ENCODE measurements around the gene DUT. TPM values are rescaled to one million over a fixed set of nuclear protein-coding genes. Genes with fewer than 3 reads are reported as not detected.
"Not testable (repeated sequence)": the region's sequence is repeated elsewhere in the genome, so short reads cannot be mapped to it uniquely, and the experiment has no call there.

Gene DUT
- total RNA-seq, 8 experiments from 2014 or later = 38.3 to 90.9 (median 55.9) TPM

DNA sequence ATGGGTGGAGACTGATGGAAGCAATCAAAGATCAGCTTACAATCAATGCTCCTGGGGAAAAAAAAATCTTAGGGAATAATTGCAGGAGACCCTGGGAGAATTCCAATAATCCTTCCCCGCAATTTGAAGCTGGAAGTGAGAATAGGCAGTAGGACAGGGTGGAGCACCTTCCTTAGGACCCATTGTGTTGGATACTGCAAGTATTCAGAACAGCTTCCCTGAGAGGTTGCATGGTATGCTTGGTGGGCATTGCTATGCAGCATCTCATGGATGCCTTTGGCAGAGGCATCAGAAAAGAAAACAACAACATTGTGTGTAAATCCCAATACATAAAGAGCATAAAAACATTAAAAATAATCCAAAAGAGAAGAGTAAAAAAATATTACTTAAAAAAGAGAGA lies 24.6 kb upstream of the DUT start:
- Histone ChIP-seq H3K27ac (no peak overlapping the region), H3K4me3 (no peak overlapping the region), H3K4me1 (replicated peaks in 1 of 2) (no peaks in the 10 kb centered on the region)
- no peak for ATAC-seq (replicated peaks in 6 of 8)
- WGBS, 10 experiments = 40 to 100% (median 82%) methylated on average over 1 of the region's 1 CpG; no CpG with 5 or more reads in 2 of the 10 experiments
- in situ Hi-C loops (cut with MboI; ENCODE audit: low pct_unique_long_range_greater_than_20kb in 2 of 9, low sequenced_read_pairs in 9 of 9, unreplicated experiment in 9 of 9) = no loop called here

DNA sequence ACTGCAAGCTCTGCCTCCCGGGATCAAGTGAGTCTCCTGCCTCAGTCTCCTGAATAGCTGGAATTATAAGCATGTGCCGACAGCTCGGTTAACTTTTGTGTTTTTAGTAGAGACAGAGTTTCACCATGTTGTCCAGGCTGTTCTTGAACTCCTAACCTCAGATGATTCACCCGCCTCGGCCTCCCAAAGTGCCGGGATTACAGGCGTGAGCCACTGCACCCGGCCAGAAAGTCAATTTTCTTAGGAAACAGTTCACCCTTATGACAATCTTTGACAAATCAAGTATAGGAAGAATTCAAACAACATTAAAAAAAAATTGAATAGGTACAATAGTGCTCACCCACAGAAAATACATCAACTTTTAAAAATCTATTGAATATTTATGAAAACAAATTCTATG lies 23.6 kb upstream of the DUT start:
- H3K4me3 ChIP-seq = no peak overlapping the region
- H3K4me1 ChIP-seq (replicated peaks in 1 of 2) = no peaks in the 10 kb centered on the region
- 35 to 100% (median 90%) methylated on average over 1 to 8 of the region's 8 CpGs; no CpG with 5 or more reads in 3 of the 10 experiments for WGBS, 10 experiments
- ATAC-seq (replicated peaks in 6 of 8) = no peak
- H3K27ac ChIP-seq = no peak overlapping the region
- in situ Hi-C loops (cut with MboI; ENCODE audit: low pct_unique_long_range_greater_than_20kb in 2 of 9, low sequenced_read_pairs in 9 of 9, unreplicated experiment in 9 of 9) = no loop called here

DNA sequence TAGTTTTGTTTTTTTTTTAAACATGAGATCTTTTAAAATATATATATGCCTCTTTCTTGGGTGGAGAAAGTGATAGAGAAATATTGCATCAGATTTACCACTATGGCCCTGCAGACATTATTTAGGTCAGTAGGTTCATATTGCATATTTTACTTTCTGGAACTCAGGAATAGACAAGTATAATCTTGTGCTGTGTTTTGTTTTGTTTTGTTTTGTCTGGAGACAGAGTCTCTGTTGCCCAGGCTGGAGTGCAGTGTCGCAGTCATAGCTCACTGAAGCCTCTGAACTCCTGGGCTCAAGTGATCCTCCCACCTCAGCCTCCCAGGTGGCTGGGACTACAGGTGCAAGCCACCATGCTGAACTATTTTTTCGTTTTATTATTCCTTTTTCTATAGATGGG lies 21.5 kb upstream of the DUT start:
- Histone ChIP-seq H3K27ac (no peak overlapping the region), H3K4me1 (replicated peaks in 1 of 2) (no peaks in the 10 kb centered on the region), H3K4me3 (no peak overlapping the region)
- 0 to 90% (median 43%) methylated on average over 1 to 2 of the region's 2 CpGs; no CpG with 5 or more reads in 3 of the 10 experiments for whole genome bisulfite sequencing, 10 experiments
- in situ Hi-C loops (cut with MboI; ENCODE audit: low pct_unique_long_range_greater_than_20kb in 2 of 9, low sequenced_read_pairs in 9 of 9, unreplicated experiment in 9 of 9) = no loop called here
- ATAC-seq (replicated peaks in 6 of 8) = no peak

DNA sequence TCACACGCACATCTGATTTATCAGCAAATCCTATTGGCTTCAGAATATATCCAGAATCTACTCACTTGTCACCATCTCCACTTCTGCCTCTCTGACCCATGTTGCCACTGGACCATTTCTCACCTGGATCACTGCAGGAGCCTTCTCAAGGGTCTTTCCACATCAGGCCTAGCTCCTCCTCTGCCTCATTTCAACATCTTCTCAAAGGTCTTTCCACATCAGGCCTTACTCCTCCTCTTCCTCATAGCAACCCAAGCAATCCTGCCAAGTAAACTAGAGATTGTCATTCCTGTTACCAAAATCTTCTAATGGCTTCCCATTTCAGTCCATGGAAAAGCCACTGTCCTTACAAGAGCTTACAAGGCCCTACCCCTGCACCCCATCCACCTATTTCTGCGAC lies 18.0 kb upstream of the DUT start:
- Histone ChIP-seq H3K4me1 (replicated peaks in 1 of 2) (no peaks in the 10 kb centered on the region), H3K27ac (no peak overlapping the region), H3K4me3 (no peak overlapping the region)
- in situ Hi-C loops (cut with MboI; ENCODE audit: low pct_unique_long_range_greater_than_20kb in 2 of 9, low sequenced_read_pairs in 9 of 9, unreplicated experiment in 9 of 9) = no loop called here
- 56 to 100% (median 100%) methylated on average over 1 to 2 of the region's 2 CpGs; no CpG with 5 or more reads in 3 of the 10 experiments for WGBS, 10 experiments
- no peak for ATAC-seq (replicated peaks in 6 of 8)

DNA sequence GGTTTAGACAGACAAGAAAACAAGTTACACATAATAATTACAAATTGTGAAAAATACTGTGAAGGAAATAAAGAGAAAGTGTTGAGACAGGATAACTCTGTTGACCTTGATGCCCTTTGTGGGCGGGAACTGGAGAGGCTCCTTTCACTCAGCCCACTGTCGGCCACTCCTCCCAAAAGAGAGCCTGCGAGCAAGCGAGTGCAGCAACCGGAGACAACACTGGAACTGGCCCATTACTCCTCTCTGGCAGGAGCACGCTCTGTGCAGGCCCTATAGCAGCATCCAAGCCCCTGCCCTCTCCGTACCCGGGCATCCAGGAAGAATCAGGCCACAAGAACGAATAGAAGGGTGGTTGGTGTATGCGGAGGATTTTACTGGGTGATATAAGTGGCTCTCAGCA lies 16.2 kb upstream of the DUT start:
- Histone ChIP-seq H3K4me3 (no peak overlapping the region), H3K27ac (no peak overlapping the region), H3K4me1 (replicated peaks in 1 of 2) (peaks cover 0 to 3% of the 10 kb centered on the region in 2 donors)
- peak in 3 of 8 experiments; percentile 33 to 52 (median 47) for ATAC-seq (replicated peaks in 6 of 8)
- in situ Hi-C loops (cut with MboI; ENCODE audit: low pct_unique_long_range_greater_than_20kb in 2 of 9, low sequenced_read_pairs in 9 of 9, unreplicated experiment in 9 of 9) = no loop called here
- WGBS, 10 experiments = 47 to 100% (median 73%) methylated on average over 2 to 9 of the region's 10 CpGs; no CpG with 5 or more reads in 3 of the 10 experiments

DNA sequence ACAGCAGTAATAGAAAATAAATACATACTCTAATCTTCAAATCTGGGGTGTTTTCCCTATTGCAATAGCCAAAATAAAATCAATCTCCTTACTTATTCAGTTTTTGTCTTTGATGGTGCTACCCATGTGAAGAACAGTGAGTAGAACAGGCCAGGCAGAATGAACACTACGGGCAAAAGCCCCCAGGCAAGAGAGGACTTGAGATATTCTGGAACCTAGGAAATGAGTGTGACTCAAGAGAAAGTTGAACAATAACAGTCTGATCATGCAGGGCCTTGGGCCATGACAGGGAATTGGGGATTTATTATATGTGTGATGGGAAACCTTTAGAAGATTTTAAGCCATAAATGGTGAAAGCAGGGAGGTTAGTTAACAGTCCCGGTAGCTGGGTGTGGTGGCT lies 14.0 kb upstream of the DUT start:
- Histone ChIP-seq H3K4me1 (replicated peaks in 1 of 2) (peaks cover 0 to 3% of the 10 kb centered on the region in 2 donors), H3K27ac (no peak overlapping the region), H3K4me3 (no peak overlapping the region)
- WGBS, 10 experiments = 17 to 100% (median 100%) methylated on average over 1 to 2 of the region's 2 CpGs; no CpG with 5 or more reads in 1 of the 10 experiments
- no peak for ATAC-seq (replicated peaks in 6 of 8)
- in situ Hi-C loops (cut with MboI; ENCODE audit: low pct_unique_long_range_greater_than_20kb in 2 of 9, low sequenced_read_pairs in 9 of 9, unreplicated experiment in 9 of 9) = no loop called here

DNA sequence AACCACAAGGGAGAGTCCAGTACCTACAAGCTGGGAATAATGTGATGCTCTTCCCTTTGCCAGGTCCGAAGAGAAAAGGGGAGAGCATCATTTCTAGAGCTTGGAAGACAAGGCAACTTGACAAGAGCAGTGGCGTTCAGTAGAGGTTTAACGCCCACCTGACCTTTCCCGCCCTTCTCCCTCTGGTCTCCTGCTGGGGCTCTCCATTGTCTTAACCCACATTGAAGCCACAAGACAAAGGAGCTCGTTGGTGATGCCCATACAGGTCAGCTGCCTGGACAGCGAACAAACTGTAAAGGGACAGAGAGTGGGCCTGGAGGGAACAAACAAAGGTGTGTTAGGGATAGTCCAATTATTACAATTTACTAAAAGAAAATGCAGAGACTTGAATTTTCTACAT lies 13.1 kb upstream of the DUT start:
- in situ Hi-C loops (cut with MboI; ENCODE audit: low pct_unique_long_range_greater_than_20kb in 2 of 9, low sequenced_read_pairs in 9 of 9, unreplicated experiment in 9 of 9) = no loop called here
- 20 to 100% (median 53%) methylated on average over 1 to 5 of the region's 6 CpGs for WGBS, 10 experiments
- Histone ChIP-seq H3K4me3 (no peak overlapping the region), H3K27ac (no peak overlapping the region), H3K4me1 (replicated peaks in 1 of 2) (peaks cover 0 to 3% of the 10 kb centered on the region in 2 donors)
- no peak for ATAC-seq (replicated peaks in 6 of 8)

DNA sequence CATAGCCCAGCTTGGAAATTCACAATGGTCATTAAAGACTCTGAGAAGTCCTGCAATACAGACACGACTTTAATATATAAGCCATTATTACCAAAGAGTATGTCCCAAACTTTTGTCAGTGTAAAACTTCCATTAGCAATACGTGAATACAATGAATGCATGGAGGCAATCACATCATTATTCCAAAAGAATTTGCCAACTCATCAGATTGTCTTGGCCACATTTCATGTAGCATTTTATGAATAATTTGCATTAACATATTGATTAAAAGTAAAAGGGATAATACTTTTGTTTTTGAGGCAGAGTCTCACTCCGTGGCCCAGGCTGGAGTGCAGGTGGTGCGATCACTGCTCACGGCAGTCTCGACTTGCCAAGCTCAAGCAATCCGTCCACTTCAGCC lies 7.9 kb upstream of the DUT start:
- in situ Hi-C loops (cut with MboI; ENCODE audit: low pct_unique_long_range_greater_than_20kb in 2 of 9, low sequenced_read_pairs in 9 of 9, unreplicated experiment in 9 of 9) = no loop called here
- peaks cover 0 to 3% of the 10 kb centered on the region in 2 donors for H3K4me1 ChIP-seq (replicated peaks in 1 of 2)
- no peak for ATAC-seq (replicated peaks in 6 of 8)
- H3K4me3 ChIP-seq = no peak overlapping the region
- no peak overlapping the region for H3K27ac ChIP-seq
- 65 to 100% (median 95%) methylated on average over 1 to 7 of the region's 7 CpGs for WGBS, 10 experiments

DNA sequence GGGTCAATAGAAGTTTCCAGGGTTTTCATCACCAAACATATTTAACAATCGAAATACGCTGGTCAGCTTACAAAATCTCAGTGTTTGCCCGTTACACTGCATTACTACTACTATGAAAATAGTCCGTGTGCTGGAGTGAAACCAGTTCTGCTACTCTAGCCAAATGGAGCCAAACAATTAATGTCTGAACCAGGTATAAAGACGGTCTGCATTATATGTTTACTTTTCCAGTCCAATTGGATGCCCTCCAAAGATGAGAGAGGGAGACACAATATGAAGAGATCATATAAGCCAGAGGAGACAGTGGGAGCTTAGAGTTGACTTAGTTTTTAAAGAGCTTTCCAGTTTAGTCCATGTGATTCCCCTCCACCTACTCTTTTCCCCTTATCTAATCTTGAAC lies 6.3 kb upstream of the DUT start:
- 63 to 84% (median 79%) methylated on average over 1 to 5 of the region's 5 CpGs; no CpG with 5 or more reads in 2 of the 10 experiments for WGBS, 10 experiments
- in situ Hi-C loops (cut with MboI; ENCODE audit: low pct_unique_long_range_greater_than_20kb in 2 of 9, low sequenced_read_pairs in 9 of 9, unreplicated experiment in 9 of 9) = no loop called here
- Histone ChIP-seq H3K4me1 (replicated peaks in 1 of 2) (peaks cover 0 to 2% of the 10 kb centered on the region in 2 donors), H3K4me3 (no peak overlapping the region), H3K27ac (no peak overlapping the region)
- ATAC-seq (replicated peaks in 6 of 8) = no peak

DNA sequence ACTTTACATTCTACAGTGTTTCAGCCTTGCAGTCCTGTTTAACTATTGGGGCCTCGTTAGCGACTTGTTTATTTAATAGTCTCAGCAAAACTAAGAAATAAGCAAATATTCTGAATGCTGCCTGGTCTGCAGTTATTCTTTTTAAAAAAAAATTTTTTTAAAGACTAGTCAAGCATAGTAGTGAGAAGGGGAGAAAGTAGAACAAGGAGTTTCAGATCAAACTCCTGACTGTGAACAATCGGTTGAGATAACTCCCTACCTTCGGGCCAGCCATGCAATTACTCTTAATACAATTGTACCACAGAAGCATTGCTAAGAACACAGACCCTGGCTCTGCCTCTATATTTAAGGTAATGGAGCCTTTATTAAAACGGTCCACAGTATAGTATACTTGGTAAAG lies 5.8 kb upstream of the DUT start:
- 90 to 100% (median 94%) methylated on average over 2 to 5 of the region's 5 CpGs; no CpG with 5 or more reads in 1 of the 10 experiments for WGBS, 10 experiments
- no peak for ATAC-seq (replicated peaks in 6 of 8)
- in situ Hi-C loops (cut with MboI; ENCODE audit: low pct_unique_long_range_greater_than_20kb in 2 of 9, low sequenced_read_pairs in 9 of 9, unreplicated experiment in 9 of 9) = no loop called here
- Histone ChIP-seq H3K27ac (no peak overlapping the region), H3K4me3 (no peak overlapping the region), H3K4me1 (replicated peaks in 1 of 2) (peaks cover 0 to 7% of the 10 kb centered on the region in 2 donors)

DNA sequence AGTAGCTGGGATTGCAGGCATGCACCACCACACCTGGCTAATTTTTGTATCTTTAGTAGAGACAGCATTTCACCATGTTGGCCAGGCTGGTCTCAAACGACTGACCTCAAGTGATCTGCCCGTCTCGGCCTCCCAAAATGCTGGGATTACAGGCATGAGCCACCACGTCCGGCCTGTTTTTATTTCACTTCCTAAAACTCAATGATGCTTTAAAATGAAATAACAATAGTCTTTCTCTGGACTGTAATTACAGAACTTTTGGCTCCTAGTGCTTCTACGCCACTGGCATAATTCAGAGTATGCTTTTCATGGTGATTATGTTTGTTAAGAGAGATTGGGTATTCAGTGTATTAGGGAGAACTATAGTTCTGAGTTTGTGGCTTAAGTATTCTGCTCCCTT lies 5.0 kb upstream of the DUT start:
- H3K4me1 ChIP-seq (replicated peaks in 1 of 2); ATAC-seq (replicated peaks in 6 of 8); in situ Hi-C loops (cut with MboI; ENCODE audit: low pct_unique_long_range_greater_than_20kb in 2 of 9, low sequenced_read_pairs in 9 of 9, unreplicated experiment in 9 of 9); H3K27ac ChIP-seq; H3K4me3 ChIP-seq: not testable (repeated sequence)
- 60 to 100% (median 88%) methylated on average over 1 to 5 of the region's 6 CpGs; no CpG with 5 or more reads in 4 of the 10 experiments for WGBS, 10 experiments

DNA sequence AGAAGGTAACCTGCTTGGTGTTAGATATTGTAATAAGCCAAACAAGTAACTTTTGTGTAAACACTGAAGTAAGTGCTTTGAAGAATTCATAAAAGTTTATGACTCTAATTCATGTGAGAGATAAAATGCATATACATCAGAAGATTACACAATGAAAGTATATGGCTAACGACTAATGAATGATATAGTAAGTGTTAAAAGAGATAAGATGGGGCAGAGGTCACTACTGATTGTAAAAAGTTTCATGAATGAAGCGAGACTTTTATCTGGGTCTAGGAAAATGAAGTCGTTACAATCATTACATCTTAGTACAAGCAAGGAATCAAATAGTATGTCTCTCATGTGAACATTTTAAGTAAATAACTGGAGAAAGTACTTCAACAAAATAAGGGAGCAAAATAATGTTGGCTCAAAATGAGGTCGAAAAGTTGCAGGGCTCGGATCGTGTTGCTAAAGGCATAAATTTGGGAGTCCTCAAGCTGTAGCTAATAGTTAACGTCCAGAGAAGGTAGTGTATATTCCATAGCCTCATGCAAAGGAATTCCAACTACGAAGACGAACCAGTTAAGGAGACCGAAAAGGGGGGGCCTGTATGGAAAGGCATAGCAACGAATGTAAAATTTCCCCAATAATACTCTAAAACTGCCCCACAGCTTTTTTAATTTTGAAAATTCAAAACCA lies 984 bp upstream of the DUT start:
- in situ Hi-C loops (cut with MboI; ENCODE audit: low pct_unique_long_range_greater_than_20kb in 2 of 9, low sequenced_read_pairs in 9 of 9, unreplicated experiment in 9 of 9) = no loop called here
- no peak for ATAC-seq (replicated peaks in 6 of 8)
- peak overlapping the region in 1 of 2 donors; percentile 89 for H3K27ac ChIP-seq
- 0 to 43% (median 18%) methylated on average over 3 to 11 of the region's 11 CpGs for WGBS, 10 experiments
- H3K4me1 ChIP-seq (replicated peaks in 1 of 2) = peaks cover 0 to 11% of the 10 kb centered on the region in 2 donors
- peak overlapping the region; percentile 69 to 96 (median 96) for H3K4me3 ChIP-seq

DNA sequence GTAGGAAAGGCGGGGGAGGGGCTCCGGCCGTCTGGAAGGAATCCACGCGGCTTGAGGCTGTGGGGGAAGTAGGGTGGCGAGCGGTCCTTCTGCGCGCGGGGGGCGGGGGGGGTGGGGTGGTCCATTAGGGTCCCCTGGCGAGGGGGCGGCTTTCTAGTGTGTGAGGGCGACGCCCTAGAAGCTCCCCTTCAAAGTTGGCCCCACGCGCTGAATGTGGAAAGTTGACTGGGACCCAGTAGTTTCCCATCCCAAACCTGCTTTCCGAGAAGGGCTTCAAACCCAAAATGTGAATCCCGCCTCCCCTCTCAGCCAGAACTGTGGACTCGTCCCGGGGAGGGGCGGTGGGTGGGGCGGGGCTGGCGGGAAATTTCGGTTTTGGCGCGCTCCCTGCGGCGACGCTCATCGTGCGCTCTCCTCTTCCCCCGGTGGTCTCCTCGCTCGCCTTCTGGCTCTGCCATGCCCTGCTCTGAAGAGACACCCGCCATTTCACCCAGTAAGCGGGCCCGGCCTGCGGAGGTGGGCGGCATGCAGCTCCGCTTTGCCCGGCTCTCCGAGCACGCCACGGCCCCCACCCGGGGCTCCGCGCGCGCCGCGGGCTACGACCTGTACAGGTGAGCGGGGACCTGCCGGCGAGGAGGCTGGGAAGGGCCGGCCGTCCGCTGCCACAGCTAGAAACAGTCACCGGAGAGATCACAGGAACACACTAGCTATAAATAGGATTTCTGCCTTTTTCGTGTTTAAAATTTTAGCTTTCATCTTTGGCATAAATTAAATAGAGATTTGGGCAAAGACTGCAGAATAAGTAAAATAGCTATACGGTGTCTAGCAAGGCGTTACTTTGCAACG lies 790 bp downstream of the DUT start:
- peak; percentile 12 to 54 (median 44) for ATAC-seq (replicated peaks in 6 of 8)
- in situ Hi-C loops (cut with MboI; ENCODE audit: low pct_unique_long_range_greater_than_20kb in 2 of 9, low sequenced_read_pairs in 9 of 9, unreplicated experiment in 9 of 9) = no loop called here
- Histone ChIP-seq H3K4me1 (replicated peaks in 1 of 2) (peaks cover 0 to 11% of the 10 kb centered on the region in 2 donors), H3K27ac (peak overlapping the region; percentile 65 to 89), H3K4me3 (peak overlapping the region; percentile 69 to 96 (median 96))
- WGBS, 10 experiments = 0 to 9% (median 0%) methylated on average over 2 to 16 of the region's 64 CpGs; no CpG with 5 or more reads in 3 of the 10 experiments
